ENCODE measurements around the gene PAQR6.

Gene PAQR6

GRCh38 chr1:156253634-156254033, 5.8 kb upstream of the PAQR6 start:
- no peak overlapping the region for H3K4me3 ChIP-seq (ENCODE audit: low read depth, low read length)
- no peak for DNase-seq (ENCODE audit: low read depth)
- no peak for TF ChIP-seq CTCF (IDR thresholded peaks at IDR 0.05; ENCODE audit: insufficient read depth, low read depth, low read length, missing control alignments)

GRCh38 chr1:156251527-156251926, 3.7 kb upstream of the PAQR6 start:
- DNase-seq (ENCODE audit: low read depth), result no peak
- no peak overlapping the region for H3K4me3 ChIP-seq (ENCODE audit: low read depth, low read length)
- no peak for TF ChIP-seq CTCF (IDR thresholded peaks at IDR 0.05; ENCODE audit: insufficient read depth, low read depth, low read length, missing control alignments)

GRCh38 chr1:156249593-156249992, 1.7 kb upstream of the PAQR6 start:
- no peak overlapping the region for H3K4me3 ChIP-seq (ENCODE audit: low read depth, low read length)
- DNase-seq (ENCODE audit: low read depth), result no peak
- TF ChIP-seq CTCF (IDR thresholded peaks at IDR 0.05; ENCODE audit: insufficient read depth, low read depth, low read length, missing control alignments), result no peak

GRCh38 chr1:156248323-156248683, 447 bp upstream of the PAQR6 start:
- DNase-seq (ENCODE audit: low read depth), result no peak
- no peak for TF ChIP-seq CTCF (IDR thresholded peaks at IDR 0.05; ENCODE audit: insufficient read depth, low read depth, low read length, missing control alignments)
- no peak overlapping the region for H3K4me3 ChIP-seq (ENCODE audit: low read depth, low read length)

GRCh38 chr1:156246781-156247459, 936 bp downstream of the PAQR6 start:
- no peak for TF ChIP-seq CTCF (IDR thresholded peaks at IDR 0.05; ENCODE audit: insufficient read depth, low read depth, low read length, missing control alignments)
- no peak for DNase-seq (ENCODE audit: low read depth)
- no peak overlapping the region for H3K4me3 ChIP-seq (ENCODE audit: low read depth, low read length)

GRCh38 chr1:156246241-156246780, 1.5 kb downstream of the PAQR6 start:
- TF ChIP-seq CTCF (IDR thresholded peaks at IDR 0.05; ENCODE audit: insufficient read depth, low read depth, low read length, missing control alignments), result no peak
- H3K4me3 ChIP-seq (ENCODE audit: low read depth, low read length), result peak overlapping the region; percentile 78
- DNase-seq (ENCODE audit: low read depth), result no peak

Measured in GM12865 (cell line).